Gastrocnemius medialis (tissue), 4 donors: ENCODE measurements around the gene ST7.

Source experiments
- POLR2A ChIP-seq, 2 donors: fragments of 450-650 bp; IDR thresholded peaks; one replicate each; pipeline ENCODE4 v1.6.1; 2017; ENCODE audit warnings: antibody characterized with exemption in 2 of 2, mild to moderate bottlenecking in 2 of 2, moderate library complexity in 2 of 2
- TF ChIP-seq, protein P1 (sequence below), 5 experiments: fragments of 450-650 bp in 3 of 5; fragments of 200-600 bp in 2 of 5; sonication (generic) in 2 of 5; IDR thresholded peaks in 4 of 5; conservative IDR thresholded peaks in 1 of 5; 1 replicate in 4 of 5; 2 replicates in 1 of 5; pipeline ENCODE4 v1.5.1; 2016 to 2019; ENCODE audit warnings: antibody characterized with exemption in 5 of 5, mild to moderate bottlenecking in 3 of 5, moderate library complexity in 3 of 5

DNA sequence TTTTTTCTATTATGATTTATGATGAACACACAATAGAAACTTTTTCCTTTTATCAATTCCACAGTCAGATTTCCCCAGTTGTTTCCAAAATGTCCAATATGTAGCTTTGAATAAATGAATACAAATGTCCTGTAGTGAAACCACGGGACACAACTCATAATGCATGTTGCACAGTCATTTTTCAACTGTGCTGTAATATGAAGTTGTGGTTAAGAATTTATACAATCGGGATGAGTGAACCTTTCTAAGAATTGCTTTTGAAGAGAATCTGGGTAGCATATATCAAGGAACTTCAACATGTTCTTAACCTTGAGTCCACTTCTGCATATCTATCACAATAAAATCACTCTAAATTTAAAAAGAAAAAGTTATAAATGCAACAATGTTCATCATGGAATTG, 14.6 kb upstream of the ST7 start:
- TF ChIP-seq POLR2A (IDR thresholded peaks at IDR 0.05) = no peak
- TF ChIP-seq, protein P1, sequence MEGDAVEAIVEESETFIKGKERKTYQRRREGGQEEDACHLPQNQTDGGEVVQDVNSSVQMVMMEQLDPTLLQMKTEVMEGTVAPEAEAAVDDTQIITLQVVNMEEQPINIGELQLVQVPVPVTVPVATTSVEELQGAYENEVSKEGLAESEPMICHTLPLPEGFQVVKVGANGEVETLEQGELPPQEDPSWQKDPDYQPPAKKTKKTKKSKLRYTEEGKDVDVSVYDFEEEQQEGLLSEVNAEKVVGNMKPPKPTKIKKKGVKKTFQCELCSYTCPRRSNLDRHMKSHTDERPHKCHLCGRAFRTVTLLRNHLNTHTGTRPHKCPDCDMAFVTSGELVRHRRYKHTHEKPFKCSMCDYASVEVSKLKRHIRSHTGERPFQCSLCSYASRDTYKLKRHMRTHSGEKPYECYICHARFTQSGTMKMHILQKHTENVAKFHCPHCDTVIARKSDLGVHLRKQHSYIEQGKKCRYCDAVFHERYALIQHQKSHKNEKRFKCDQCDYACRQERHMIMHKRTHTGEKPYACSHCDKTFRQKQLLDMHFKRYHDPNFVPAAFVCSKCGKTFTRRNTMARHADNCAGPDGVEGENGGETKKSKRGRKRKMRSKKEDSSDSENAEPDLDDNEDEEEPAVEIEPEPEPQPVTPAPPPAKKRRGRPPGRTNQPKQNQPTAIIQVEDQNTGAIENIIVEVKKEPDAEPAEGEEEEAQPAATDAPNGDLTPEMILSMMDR (IDR thresholded peaks at IDR 0.05 in 4 of 5, conservative IDR thresholded peaks at IDR 0.05 in 1 of 5) = no peak
